Esophagus muscularis mucosa (tissue), 3 donors: ENCODE results near the gene RER1.

ENCODE experiments used
- EP300 ChIP-seq: sonication (generic); formaldehyde crosslinking; IDR thresholded peaks from one replicate; pipeline ENCODE4 v1.6.1; 2017; ENCODE audit warnings: antibody characterized with exemption
- POLR2A ChIP-seq: fragments of 450-650 bp; IDR thresholded peaks from one replicate; pipeline ENCODE4 v1.6.1; 2017; ENCODE audit warnings: antibody characterized with exemption, moderate library complexity, mild to moderate bottlenecking, low read depth
- POLR2AphosphoS5 ChIP-seq, 2 donors: sonication (generic); formaldehyde crosslinking; IDR thresholded peaks; one replicate each; pipeline ENCODE4 v1.6.1; 2017; ENCODE audit warnings: antibody characterized with exemption in 2 of 2

GRCh38 chr1:2358651-2359640 lies 32.7 kb upstream of the RER1 start:
- TF ChIP-seq POLR2AphosphoS5 (IDR thresholded peaks at IDR 0.05) (no peak), POLR2A (no peak), EP300 (no peak)
